GM21528 (cell line): Measurements from ENCODE around the gene SH3GL3.

Experiments
- ATAC-seq: cut with Tn5 transposase; IDR thresholded peaks from one replicate; pipeline ENCODE4 v1.9.1; 2021; ENCODE audit warnings: mild to moderate bottlenecking, moderate library complexity; ENCODE audit not compliant: unreplicated experiment, low FRiP score

SH3GL3 gene, protein sequence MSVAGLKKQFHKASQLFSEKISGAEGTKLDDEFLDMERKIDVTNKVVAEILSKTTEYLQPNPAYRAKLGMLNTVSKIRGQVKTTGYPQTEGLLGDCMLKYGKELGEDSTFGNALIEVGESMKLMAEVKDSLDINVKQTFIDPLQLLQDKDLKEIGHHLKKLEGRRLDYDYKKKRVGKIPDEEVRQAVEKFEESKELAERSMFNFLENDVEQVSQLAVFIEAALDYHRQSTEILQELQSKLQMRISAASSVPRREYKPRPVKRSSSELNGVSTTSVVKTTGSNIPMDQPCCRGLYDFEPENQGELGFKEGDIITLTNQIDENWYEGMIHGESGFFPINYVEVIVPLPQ

DNA sequence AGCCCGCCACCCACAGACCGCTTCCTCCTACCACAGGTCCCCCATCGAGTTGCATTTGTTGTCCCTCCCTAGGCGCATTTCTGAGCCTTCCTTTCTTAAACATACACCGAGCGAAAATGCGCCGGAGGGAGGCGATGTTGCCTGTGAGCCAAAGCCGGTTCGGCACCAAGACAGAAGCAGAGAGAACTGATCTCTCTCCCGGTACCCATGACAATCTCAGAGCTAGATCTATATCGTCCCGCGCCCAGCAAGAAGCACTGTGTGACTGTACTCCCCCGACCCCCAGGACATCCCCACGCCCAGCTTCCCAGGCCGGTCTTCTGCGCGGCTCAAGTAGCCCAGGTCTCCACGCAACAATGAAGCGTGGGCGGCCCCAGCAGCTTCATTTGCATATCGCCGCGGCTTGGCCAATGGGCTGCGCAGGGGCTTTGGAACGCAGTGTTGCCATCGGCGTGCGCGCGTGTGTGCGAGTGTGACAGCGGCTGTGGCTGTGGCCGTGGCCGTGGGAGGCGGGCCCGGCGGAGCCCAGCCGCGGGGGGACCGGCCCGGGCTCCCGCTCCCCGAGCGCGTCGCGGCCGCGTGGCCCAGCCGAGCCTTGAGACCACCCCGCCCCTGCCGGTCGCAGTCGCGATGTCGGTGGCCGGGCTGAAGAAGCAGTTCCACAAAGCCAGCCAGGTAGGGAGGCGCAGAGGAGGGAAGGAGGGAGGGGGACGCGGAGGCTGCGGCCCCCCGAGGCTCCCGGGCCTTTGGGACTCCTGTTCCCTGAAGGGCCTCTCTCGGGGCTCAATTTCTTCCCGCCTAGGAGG lies at the start of gene SH3GL3:
Gene SH3GL3 (plus strand): TSS at position 438 of the 806 bp plus-strand sequence. CDS start 193 bp downstream, at position 631.
- no peak for ATAC-seq

DNA sequence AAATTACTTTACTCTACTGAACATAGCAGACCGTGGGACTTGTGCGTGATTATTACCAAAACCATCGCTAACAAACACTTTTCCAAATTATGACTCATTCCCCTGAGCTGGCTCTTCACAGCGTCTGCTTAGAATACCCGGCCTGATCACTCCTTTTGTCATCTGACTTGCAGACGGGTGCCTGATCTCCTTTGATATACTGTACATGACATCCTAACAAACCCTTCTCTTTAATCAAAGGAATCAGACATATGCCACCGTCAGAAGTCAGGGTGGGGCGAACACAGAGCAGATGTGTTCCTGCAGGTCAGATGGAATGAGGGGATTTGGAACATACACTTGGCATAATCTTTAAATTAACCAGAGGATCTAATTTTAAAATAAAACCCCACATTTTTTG lies 48.5 kb upstream of the SH3GL3 start:
- ATAC-seq, result no peak

DNA sequence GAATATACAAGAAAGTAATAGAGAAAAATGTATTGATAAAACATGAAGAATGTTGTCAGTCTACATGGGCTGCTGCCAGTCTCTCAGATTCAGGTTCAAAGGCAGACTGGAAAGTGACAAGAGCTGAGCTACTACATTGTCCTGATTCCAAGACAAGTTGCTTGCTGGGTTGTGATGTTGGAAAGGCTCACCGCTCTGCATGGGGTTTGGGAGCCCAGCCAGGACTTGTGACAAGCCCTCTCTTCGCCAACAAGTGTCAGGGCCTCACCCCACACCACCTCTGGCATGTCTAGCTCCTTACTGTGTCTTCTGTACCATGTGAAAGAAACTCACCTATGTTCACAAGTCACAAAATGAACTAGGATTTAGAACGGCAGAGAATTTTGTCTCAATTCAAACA lies 43.0 kb upstream of the SH3GL3 start:
- no peak for ATAC-seq

DNA sequence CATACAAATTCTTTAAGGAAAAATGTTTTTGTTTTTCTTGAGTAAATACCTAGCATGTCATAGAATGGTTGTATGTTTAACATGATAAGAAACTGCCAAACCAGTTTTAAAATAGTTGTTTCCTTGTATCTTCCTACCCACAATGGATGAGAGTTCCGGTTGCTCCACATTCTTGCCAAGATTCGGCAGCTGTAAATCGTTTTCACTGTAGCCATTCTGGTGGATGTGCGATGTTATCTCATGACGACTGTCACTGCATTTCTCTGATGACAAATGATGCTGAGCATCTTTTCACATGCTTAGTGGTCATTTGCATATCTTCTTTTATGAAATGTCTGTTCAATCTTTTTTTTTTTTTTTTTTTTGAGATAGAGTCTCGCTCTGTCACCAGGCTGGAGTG lies 36.6 kb upstream of the SH3GL3 start:
- no peak for ATAC-seq

DNA sequence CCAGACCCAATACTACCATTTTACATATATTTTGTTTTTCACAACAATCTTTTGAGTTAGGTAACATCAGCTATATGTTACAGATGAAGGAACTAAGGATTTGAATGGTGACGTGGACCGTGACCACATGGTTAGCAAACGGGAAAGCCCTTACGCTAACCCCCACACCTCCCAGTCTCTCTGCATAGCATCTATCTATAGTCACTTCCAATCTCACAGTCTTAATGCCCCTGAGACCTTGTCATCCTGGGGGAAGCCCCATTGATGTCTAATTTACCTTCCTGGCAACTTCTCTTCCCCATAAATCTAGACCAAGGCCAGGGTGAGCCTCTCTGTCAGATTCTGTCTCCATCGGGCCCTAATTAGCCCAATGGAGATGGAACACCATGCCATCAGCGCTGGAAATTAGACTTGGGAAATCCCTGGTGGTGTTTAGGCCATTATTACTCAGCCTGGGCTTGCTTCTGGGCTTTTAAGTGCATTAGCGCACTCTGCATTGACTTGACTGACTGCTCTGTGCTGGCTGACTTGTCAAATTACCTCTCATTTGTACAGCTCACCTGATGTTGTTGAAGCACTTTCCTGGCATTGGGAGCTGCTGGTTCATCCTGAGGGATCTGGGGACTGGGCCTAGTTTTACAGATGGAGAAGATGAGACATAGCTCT lies 34.0 kb upstream of the SH3GL3 start:
- ATAC-seq, result no peak

DNA sequence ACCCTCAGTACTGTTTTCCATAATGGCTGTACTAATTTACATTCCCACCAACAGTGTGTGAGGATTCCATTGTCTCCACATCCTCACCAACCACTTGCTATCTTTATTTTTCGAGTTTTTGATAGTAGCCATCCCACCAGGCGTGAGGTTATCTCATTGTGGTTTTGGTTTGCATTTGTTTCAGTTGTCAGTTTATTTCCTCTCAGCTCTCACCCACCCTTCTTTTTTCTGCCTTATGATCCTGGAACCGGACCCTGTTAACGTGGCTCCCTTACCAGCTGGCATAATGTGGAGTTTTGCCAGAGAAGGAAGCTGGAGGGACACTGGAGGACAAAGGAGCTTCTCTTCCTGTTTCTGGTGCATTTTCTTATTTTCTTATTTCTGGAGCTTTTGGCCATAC lies 25.1 kb upstream of the SH3GL3 start:
- ATAC-seq, result no peak

DNA sequence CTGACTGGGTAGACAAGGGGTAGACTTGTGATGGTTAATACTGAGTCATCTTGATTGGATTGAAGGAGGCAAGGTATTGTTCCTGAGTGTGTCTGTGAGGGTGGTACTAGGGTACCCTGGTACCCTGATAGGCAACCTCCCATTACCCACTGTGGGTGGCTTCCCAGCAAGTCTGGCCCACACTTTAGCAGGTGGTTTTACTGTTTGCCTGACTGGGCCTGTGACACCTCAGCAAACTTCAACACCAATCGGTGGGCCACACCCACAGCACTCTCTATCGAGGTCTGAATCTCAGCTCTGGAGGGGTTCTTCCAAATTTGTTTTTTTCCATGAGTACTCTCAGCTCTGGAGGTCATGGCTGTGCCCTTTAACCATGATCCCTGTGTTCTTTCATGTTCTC lies 24.6 kb upstream of the SH3GL3 start:
- no peak for ATAC-seq

DNA sequence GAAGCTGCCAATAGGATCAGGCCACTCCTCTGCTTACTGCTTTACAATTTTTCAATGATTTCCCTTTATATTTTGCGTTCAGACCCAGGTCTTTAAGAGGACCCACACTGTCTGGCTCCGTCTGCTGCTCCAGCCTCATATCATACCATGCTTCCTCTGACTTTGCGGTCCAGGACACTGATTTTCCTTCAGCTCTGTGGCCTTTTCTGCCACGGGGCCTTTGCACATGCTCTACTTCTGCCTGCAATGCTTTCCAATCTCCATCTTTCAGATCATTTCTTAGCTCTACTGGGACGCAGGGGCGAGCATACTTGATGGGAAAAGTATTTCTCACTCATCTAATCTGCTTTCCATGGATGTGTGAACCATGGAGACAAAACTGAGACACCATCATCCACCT lies 23.0 kb upstream of the SH3GL3 start:
- ATAC-seq, result no peak

DNA sequence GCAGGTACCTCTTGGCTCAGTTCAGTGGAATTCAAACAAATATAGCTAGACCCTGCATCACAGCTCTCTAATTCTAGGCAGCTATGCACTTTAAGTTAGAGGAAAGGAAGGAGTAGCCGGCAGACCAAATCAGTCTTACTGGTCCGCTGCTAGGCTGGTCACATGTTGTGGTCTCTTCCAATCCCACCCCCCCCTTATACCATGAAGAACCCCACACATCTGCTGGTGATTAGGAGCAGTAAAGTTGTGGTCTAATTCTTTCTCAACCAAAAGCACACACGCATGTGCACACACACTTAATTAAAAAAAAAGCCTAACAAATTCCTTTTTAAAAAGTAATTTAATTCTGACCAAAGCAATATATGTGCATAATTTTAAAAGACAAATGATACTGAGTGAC lies 16.7 kb upstream of the SH3GL3 start:
- ATAC-seq, result no peak

DNA sequence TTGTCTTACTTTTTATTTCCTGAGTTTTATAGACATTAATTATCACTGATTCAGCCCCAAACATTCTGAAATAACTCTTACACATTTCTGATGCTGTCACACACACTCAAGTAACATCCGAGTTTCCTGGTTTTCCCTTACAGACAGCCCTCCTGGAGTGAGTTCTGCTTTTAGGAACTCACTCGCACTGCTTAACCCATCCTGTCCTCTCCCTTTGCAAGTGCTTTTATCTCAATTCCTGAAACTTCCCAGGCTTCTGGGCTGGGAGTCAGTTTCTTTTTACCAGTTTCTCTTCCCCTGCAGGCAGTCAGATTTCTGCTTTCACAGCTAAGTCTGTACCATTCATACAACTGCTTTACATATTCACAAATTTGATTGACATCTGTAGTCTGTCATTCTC lies 15.6 kb upstream of the SH3GL3 start:
- no peak for ATAC-seq

DNA sequence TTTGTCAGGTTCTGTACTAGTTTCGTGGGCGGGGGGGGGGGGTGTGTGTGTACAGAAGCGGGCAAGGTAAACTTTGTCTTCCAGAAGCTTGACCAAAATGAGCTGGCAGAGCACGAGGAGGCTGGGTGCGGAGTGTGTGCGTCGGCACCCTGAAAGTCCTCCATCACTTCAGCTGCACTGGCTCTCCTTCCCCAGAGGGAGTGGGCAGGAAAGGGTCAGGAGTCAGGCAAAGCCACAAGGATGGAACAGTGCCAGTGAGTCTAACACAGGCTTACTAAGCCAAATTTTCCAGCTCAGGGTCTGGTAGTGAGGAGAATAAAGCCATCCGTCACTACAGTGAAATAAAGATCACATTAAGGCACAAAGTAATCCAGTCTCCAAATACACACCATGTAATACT lies 11.9 kb upstream of the SH3GL3 start:
- no peak for ATAC-seq

DNA sequence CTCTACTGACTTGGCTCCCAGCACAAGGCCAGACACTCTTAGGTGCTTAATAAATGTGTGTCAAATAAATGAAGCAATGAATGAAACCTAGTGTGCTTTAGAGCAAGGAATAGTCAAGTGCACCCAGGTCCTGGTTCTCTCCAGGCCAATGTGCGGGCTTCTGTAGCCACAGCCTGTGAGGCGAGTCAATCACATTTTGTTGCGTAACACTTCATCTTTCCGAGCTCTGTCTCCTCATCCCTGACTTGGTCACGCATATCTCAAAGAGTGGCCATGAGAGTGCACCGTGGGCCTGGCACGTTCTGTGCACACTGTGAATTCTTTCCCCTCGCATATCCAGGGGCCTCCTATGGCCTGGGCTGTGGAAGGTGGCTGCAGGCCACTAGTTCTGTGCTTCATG lies 11.4 kb upstream of the SH3GL3 start:
- no peak for ATAC-seq

DNA sequence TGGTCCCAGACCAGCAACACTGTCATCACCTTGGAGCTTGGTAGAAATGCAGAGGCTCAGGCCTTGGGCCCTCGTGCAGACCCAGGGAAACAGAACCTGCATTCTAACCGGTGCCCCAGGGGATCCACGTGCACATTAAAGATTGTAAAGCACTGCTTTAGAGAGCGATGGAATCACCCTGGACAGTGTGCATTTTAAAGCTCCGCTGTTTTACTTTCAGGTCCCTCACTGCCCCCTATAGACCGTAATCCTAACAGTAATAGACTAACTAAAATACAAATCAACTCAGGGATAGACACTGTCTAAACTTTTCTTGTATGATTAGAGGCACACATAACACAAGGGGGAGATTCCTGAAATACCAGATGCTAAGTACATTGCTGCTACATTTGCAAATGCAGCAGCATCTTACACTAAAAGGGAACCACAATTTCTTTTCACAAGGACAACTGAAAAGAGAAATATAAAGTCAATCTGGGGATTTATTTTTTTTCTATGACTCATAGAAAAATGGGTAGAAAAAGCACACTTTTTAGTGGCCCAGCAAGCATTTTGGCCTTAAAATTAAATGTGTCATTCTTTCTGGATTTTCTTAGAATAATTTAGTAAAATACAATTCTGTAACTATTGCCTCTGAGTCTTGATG lies 10.5 kb upstream of the SH3GL3 start:
- ATAC-seq, result no peak

DNA sequence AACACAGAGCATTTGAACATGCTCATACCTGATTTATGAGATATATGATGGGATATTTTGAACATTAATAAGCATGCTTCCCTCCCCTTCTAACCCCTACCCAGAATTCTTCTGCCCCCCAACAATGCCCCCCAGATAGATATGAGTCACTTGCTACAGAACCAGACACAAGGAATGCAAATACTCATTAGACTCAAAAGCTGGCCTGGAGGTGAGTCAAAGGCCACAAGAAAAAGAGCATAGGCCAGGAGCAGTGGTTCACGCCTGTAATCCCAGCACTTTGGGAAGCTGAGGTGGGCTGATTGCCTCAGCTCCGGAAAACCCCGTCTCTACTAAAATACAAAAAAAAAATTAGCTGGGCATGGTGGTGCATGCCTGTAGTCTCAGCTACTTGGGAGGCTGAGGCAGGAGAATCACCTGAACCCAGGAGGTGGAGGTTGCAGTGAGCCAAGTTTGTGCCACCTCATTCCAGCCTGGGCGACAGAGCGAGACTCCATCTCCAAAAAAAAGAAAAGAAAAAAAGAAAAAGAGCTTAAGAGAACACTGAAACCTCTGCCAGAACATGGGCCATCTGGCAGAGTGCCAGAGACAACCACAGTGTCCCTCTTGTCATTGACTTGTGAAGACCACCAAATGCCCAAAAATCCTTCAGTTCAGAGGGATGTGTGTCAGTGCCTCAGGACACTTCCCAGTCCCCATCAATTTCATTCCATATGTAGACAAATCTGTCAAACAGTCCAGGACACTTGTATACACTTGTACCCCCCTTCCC lies 3.9 kb upstream of the SH3GL3 start:
- no peak for ATAC-seq

DNA sequence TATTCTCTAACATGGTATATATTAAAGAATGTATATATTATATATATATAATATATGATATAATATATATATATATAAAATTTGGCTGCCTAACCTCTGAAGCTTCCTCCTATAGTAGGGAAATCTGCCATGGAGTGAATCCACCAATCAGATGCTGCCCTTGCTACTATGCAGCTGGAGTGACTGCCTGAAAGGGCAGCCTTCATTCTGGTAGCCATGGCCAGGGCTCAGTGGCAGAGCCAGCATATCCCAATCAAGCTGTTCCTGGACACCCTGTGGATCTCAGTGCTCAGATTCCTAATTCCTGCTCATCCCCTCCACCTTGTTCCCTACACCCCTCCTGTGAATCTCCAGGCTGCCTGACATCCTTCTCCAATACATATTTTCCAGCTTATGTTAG lies 2.2 kb upstream of the SH3GL3 start:
- ATAC-seq, result no peak

DNA sequence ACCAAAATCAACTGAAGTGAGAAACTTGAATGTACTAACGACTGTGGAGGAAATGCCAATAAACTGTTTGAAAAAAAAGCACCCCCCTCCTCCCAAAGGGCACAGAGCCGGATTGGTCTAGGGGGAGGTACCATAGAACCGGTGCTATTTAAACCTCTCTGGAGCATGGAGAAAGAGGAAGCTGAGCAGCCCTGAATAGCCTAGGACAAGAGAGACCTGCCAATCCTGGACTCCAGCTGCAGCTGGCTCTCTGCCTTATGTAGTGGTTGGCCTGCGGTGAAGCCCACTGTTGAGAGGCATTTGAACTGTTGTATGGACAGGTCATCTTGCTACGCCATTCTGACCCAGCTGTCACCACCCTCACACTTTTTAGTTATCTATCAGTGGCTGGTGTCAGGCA lies 1.5 kb upstream of the SH3GL3 start:
- no peak for ATAC-seq

DNA sequence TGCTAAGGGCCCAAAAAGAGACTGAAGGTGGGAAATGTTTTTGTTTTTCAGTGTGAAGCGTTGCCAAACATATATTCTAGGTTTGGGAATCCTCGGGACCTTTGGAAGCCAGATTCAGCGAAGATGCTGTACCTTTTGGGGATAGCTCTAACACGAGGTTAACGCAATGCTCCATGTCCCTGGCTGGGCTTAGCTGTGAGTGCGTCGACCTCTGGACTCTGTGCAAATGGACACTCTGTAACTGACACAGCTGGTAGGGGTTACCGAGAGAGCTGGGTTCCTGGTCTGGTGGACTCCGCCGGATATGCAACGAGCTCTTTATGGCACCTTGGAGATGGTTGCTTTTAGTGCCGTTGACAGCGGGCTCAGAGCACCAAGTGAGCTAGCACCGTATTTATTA lies 724 bp upstream of the SH3GL3 start:
- ATAC-seq, result no peak

DNA sequence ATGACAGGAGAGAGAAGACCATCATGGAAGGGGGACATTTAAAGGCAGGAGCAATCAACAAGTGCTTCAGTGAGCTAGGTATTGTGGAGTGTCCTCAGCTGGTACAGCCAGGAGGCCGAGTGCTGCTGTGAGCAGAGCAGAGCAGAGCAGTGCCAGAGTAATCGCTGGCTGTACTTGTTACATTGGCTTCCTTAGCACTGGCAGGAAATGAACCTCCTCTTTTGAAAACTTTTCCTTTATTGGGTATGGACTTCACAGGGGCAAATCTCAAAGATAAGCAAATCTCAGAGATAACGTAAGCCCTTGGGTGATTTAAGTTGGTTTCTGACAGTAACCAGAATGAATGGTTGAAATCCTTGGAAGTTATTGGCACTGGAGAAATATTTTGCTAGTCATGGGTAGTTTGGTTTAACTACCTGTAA lies 2.1 kb downstream of the SH3GL3 start:
- no peak for ATAC-seq

DNA sequence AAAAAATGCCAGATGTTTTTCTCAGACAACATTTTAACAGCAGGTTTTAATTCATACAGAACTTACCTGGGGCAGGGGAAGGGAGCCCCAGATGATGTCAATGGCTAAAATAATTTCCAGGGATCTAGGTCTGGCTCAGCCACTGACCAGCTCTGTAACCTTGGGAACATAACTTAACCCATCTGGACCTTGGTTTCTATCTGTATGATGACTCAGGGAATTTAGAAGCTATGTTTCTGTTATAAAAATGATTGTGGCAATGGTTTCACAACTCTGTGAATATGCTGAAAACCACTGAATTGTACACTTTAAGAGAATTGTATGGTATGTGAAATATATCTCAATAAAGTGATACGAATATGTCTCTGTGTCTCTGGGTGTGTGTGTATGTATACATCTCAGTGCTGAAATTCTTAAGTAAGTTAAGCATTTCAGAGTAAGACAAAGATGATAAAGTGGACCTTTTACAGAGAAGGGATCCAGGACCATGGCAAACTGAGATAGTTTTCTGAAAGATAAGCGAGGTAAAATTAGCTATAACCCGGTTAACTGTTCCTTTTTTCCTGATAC lies 2.9 kb downstream of the SH3GL3 start:
- no peak for ATAC-seq

DNA sequence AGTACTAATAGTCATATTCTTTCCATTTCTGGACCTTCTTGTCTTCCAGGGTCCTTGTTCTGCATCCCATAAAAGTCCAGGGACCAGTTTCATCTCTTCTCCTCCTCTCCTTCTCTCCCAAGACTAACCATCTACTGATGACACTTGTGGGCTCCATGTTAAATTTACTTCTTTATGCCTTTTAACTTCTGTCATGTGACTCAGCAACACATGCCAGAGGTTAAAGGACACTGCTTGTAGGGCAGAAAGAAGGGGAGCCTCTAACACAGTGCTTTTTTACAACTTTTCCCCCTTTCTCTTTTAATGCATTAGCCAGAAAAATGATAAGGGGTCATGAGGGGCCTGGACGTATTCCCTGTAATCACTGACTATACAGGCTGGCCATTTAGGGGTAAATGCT lies 10.0 kb downstream of the SH3GL3 start:
- ATAC-seq, result no peak
